ENCODE measurements around the gene TNNT3.

Gene TNNT3

DNA sequence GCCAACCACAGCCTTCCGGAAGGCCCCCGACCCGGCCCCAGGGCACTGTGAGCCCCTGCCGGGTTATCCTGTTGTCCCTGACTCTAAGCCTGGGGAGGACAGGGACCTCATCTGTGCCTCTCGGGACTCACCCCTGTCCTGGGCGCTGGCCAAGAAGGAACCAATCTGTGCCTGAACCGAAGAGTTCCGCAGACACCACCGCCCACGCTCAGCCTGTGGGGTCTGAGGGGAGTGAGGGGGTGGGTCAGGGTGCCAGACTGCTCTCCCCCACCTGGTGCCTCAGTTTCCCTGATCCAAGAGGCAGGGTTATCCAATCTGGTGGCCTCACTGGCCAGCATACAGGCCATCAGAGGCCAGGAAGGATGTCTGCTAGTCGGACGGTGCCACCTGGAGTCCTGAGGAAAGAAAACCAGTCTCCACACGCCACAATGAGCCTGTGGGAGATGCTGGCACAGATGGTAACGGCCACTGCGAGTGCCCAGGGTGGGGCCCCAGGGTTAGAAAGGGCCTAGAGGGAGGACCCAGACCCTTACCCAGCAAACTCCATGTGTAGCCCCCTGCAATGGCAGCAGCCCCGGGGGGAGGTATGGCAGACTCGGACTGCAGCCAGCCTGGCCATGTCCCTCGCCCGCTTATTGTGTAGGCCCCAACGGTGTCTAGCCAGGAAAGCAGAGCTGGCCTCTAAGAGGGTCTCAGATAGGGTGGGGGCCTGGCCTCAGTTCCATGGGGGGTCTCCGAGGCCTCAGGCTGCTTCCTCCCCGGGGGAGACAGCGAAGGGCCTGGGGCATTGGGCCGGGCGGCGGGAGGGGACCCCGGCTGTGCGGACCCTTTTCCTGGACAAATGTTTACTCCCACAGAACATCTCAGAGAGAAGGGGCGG is 827 bp upstream of the TNNT3 start:
- ChIA-PET POLR2A (no interaction called here), CTCF (no interaction called here)

GRCh38 chr11:1920128-1920908 is 815 bp downstream of the TNNT3 start:
- no peak for DNase-seq (ENCODE audit: extremely low spot score)
- ChIA-PET POLR2A (no interaction called here), CTCF (interaction anchor here (0.5 to 0.6 kb wide), 2 partner anchors 38 to 228 kb away, joined by 3 read pairs; no protein-coding TSS in a partner anchor)
- TF ChIP-seq FOXM1 (IDR thresholded peaks at IDR 0.05; ENCODE audit: borderline replicate concordance) = no peak

More for the DNA sequence above, 827 bp upstream of the TNNT3 start:
- no peak for TF ChIP-seq SUZ12 (IDR thresholded peaks at IDR 0.05)
- TF ChIP-seq ELF4 (IDR thresholded peaks at IDR 0.05) = no peak
- no peak for TF ChIP-seq HDGF (IDR thresholded peaks at IDR 0.05; ENCODE audit: borderline replicate concordance)
- no peak for DNase-seq (ENCODE audit: extremely low spot score)

DNA sequence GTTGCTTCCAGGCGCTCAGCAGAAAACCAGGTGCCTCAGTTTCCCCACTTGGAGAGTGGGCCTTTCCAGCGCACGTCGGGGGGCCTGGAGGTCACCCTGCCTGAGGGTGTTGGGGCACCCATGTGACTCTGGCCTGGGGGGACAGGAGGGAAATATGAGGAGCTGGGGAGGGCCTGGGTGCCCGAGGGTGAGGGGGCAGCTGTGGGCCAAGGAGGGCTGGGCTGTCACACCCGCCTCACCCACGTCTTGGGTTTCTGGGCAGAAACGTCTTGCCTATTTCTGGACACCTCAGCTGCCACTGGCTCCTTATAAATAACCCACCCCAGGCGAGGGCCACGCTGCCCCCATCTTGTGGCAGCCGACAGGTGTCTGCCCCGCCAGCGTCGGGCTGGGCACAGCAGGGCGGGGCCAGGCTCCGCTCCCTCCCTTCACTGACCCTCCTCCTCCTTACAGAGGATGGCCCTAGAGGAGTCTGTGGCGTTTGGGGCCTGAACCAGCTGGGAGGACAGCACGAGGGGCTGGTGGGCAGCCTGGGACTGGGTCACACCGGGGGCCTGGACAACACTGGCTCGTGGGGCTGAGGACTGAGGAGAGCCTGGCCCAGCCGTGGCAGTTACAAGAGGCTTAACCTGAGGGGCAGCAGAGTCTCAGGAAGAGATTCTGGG is 1.5 kb downstream of the TNNT3 start:
- ChIA-PET POLR2A (no interaction called here), CTCF (interaction anchor here (0.5 to 1.9 kb wide), 3 partner anchors 14 to 227 kb away, joined by 3 to 4 read pairs (median 3); no protein-coding TSS in a partner anchor)
- no peak for TF ChIP-seq FOXM1 (IDR thresholded peaks at IDR 0.05; ENCODE audit: borderline replicate concordance)
- no peak for TF ChIP-seq ARNT (IDR thresholded peaks at IDR 0.05)
- no peak for TF ChIP-seq TARDBP (IDR thresholded peaks at IDR 0.05)
- no peak for TF ChIP-seq L3MBTL2 (conservative IDR thresholded peaks at IDR 0.05)
- TF ChIP-seq NFRKB (IDR thresholded peaks at IDR 0.05) = no peak
- TF ChIP-seq SP1 (IDR thresholded peaks at IDR 0.05) = no peak
- no peak for TF ChIP-seq CTBP1 (IDR thresholded peaks at IDR 0.05; ENCODE audit: borderline replicate concordance)
- TF ChIP-seq ELF4 (IDR thresholded peaks at IDR 0.05) = no peak
- no peak for TF ChIP-seq BHLHE40 (IDR thresholded peaks at IDR 0.05; ENCODE audit: borderline replicate concordance)
- TF ChIP-seq ZNF384 (IDR thresholded peaks at IDR 0.05) = no peak
- TF ChIP-seq SUZ12 (IDR thresholded peaks at IDR 0.05) = no peak
- no peak for TF ChIP-seq LEF1 (IDR thresholded peaks at IDR 0.05; ENCODE audit: borderline replicate concordance)
- TF ChIP-seq FOXK2 (IDR thresholded peaks at IDR 0.05) = no peak
- no peak for DNase-seq (ENCODE audit: extremely low spot score)

DNA sequence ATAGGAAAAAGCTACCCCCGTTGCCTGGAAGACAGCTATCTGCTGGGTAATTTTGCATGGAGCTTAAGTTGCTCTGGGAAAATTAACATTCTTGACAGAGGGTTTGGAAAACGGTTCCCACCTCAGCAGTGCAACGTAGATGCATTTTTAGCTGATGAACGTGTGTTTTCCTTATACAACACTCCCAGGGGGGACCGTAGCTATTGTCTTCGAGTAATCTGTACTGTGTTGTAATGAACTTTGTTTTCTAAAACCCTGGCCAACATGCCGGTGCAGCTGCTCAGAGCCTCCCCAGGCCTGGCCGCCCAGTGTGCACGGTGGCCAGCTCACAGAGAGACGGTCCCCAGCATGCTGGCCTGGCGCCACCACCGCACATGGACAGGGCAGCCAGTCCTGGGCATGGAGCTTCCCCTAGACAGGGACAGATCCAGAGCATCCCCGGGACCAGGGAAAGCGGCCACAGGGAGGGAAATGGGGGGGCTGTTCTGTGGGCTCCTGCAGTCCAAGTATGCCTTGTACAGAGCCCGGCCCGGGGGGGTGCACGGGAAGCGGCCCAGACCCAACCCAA is 2.2 kb downstream of the TNNT3 start:
- DNase-seq (ENCODE audit: extremely low spot score) = no peak
- ChIA-PET POLR2A (no interaction called here), CTCF (interaction anchor here (1.0 to 1.9 kb wide), 4 partner anchors 15 to 230 kb away, joined by 3 to 4 read pairs (median 3); no protein-coding TSS in a partner anchor)
- no peak for TF ChIP-seq NFRKB (IDR thresholded peaks at IDR 0.05)
- no peak for TF ChIP-seq LEF1 (IDR thresholded peaks at IDR 0.05; ENCODE audit: borderline replicate concordance)
- TF ChIP-seq PKNOX1 (IDR thresholded peaks at IDR 0.05) = no peak
- TF ChIP-seq SP1 (IDR thresholded peaks at IDR 0.05) = no peak

- no peak for DNase-seq (ENCODE audit: extremely low spot score)
- CTCF ChIA-PET = interaction anchor here (1.1 to 1.9 kb wide), 3 partner anchors 40 to 229 kb away, joined by 3 to 4 read pairs (median 3); no protein-coding TSS in a partner anchor
- TF ChIP-seq NFRKB (IDR thresholded peaks at IDR 0.05) (no peak), ARNT (IDR thresholded peaks at IDR 0.05) (no peak)
- POLR2A ChIA-PET = no interaction called here
Measured at GRCh38 chr11:1922481-1923081, 3.1 kb downstream of the TNNT3 start.

DNA sequence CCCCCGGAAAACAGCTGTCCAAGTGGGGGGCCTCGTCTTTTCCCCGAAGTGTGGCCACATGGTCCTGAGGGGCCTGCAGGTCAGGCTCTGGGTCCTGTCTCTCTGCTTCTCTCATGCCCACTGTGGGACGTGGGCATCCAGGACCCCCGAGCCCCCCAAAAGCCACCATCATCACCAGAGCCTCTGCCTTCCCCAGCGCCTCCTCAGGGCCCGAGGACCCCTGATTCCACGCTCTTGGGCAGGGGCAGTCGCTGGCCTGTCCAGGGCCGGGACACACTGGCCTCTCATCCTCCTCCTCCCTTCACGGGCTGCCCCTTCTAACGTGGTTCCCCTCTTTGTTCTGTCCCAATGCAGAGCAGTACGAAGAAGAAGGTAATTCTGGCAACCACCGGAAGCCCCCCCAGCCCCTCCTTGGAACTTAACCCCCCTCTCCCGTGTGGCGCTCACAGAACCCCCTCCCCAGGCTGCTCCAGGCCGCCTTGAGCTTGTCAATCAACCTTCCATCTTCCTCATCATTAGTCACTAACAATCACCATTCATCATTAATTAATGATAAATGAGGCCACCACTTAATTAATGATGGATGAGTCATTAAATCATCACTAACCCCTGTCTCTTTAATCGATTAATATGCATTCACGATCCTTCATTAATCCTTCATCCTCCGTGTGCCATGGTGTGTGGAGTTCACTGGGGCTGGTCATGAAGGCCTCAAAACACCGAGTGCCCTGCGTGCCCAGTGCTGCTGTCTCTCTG is 3.9 kb downstream of the TNNT3 start:
- ChIA-PET CTCF (interaction anchor here (1.1 kb wide), 1 partner anchor 229 kb away, joined by 3 read pairs; no protein-coding TSS in a partner anchor), POLR2A (no interaction called here)
- no peak for DNase-seq (ENCODE audit: extremely low spot score)
- TF ChIP-seq BHLHE40 (IDR thresholded peaks at IDR 0.05; ENCODE audit: borderline replicate concordance) (no peak), CTBP1 (IDR thresholded peaks at IDR 0.05; ENCODE audit: borderline replicate concordance) (no peak), ELF4 (IDR thresholded peaks at IDR 0.05) (no peak), SUZ12 (IDR thresholded peaks at IDR 0.05) (no peak), ZNF384 (IDR thresholded peaks at IDR 0.05) (no peak), ARNT (IDR thresholded peaks at IDR 0.05) (no peak), NFRKB (IDR thresholded peaks at IDR 0.05) (no peak), HDGF (IDR thresholded peaks at IDR 0.05; ENCODE audit: borderline replicate concordance) (no peak)

- ChIA-PET POLR2A (no interaction called here), CTCF (no interaction called here)
- TF ChIP-seq ARNT (IDR thresholded peaks at IDR 0.05) (no peak), ELF4 (IDR thresholded peaks at IDR 0.05) (no peak), FOXK2 (IDR thresholded peaks at IDR 0.05) (no peak), LEF1 (IDR thresholded peaks at IDR 0.05; ENCODE audit: borderline replicate concordance) (no peak), L3MBTL2 (conservative IDR thresholded peaks at IDR 0.05) (no peak), CTBP1 (IDR thresholded peaks at IDR 0.05; ENCODE audit: borderline replicate concordance) (no peak)
- DNase-seq (ENCODE audit: extremely low spot score) = no peak
Measured at GRCh38 chr11:1924181-1924580, 4.7 kb downstream of the TNNT3 start.

Data from HEK293T (cell line).